DND-41 (cell line): ENCODE data around the gene TBPL1.

Source experiments
- EZH2 ChIP-seq: IDR thresholded peaks from 3 replicates; pipeline ENCODE4 v1.6.1; 2012; ENCODE audit warnings: borderline replicate concordance, low read depth, mild to moderate bottlenecking, moderate library complexity, low read length, inconsistent platforms; ENCODE audit not compliant: severe bottlenecking
- TF ChIP-seq, protein P1 (sequence below): IDR thresholded peaks from 2 replicates; pipeline ENCODE4 v1.5.1; 2012; ENCODE audit warnings: borderline replicate concordance, low read length, moderate library complexity, mild to moderate bottlenecking; ENCODE audit not compliant: poor library complexity, severe bottlenecking; ENCODE audit errors: extremely low read depth

DNA sequence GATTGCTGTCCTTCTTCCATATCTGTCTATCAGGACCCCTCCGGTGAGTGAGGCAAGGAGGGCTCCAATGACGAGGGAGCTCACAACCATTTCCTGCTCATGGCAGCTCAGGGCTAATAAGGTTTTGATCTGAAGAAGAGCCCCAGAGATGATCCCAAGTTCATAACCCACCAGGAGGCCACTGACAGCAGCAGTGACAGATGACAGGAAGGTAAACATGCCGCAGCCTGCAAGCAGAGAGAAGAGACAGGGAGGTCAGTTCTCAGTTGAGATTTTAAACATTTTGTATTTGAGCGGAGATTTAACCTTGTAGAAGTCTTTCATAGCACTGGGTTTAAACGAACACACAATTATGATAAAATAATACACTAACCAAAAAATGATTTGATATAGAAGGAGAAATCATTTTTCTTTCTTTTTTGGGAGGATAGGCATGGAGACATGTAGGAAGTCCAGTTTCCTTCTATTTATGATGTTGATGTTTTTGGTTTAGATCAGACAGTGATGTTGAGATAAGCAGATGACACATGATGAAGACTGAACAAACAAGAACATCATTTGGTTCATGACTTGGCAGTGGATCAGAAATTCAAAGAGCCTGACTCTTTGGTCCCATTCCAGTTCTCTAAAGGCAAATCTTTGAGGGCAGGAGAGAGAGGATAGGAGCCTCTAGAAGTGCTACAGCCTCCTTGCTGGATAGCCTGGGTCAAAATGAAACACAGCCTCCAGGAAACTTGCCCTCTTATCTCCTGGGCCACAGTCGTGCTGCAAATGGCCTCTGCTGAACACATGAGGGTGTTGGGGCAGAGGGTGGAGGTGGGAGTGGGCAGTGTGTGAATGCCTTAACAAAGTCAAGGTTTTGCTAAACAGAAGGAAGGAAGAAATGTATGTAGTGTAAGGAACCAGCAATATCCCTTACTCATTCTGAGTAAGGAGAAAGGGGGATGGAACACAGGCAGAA lies 76.8 kb downstream of the TBPL1 start:
- TF ChIP-seq, protein P1, sequence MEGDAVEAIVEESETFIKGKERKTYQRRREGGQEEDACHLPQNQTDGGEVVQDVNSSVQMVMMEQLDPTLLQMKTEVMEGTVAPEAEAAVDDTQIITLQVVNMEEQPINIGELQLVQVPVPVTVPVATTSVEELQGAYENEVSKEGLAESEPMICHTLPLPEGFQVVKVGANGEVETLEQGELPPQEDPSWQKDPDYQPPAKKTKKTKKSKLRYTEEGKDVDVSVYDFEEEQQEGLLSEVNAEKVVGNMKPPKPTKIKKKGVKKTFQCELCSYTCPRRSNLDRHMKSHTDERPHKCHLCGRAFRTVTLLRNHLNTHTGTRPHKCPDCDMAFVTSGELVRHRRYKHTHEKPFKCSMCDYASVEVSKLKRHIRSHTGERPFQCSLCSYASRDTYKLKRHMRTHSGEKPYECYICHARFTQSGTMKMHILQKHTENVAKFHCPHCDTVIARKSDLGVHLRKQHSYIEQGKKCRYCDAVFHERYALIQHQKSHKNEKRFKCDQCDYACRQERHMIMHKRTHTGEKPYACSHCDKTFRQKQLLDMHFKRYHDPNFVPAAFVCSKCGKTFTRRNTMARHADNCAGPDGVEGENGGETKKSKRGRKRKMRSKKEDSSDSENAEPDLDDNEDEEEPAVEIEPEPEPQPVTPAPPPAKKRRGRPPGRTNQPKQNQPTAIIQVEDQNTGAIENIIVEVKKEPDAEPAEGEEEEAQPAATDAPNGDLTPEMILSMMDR = no peak
- no peak for TF ChIP-seq EZH2
